HepG2 (cell line): Measurements from ENCODE around the gene ZCRB1. TPM values are rescaled to one million over a fixed set of nuclear protein-coding genes. Genes with fewer than 3 reads are reported as not detected.

Source experiments
- ESRRA ChIP-seq: sonication (generic); formaldehyde crosslinking; IDR thresholded peaks from 2 replicates; pipeline ENCODE4 v1.5.1; 2020; ENCODE audit warnings: mild to moderate bottlenecking, low read depth, missing genetic modification reagents
- GMEB2 ChIP-seq: IDR thresholded peaks from 2 replicates; pipeline ENCODE4 v1.6.1; 2016; ENCODE audit warnings: missing biosample characterization, missing genetic modification reagents, low read depth
- MED8 ChIP-seq: sonication (generic); formaldehyde crosslinking; IDR thresholded peaks from 2 replicates; pipeline ENCODE4 v1.8.1; 2023; ENCODE audit warnings: mild to moderate bottlenecking, missing genetic modification reagents; ENCODE audit not compliant: insufficient replicate concordance
- NFE2 ChIP-seq: sonication (generic); formaldehyde crosslinking; IDR thresholded peaks from 2 replicates; pipeline ENCODE4 v1.4.0; 2020; ENCODE audit warnings: missing genetic modification reagents
- PPARG ChIP-seq: conservative IDR thresholded peaks from 2 replicates; pipeline ENCODE4 v1.6.1; 2016; ENCODE audit warnings: missing biosample characterization, missing genetic modification reagents
- SPEN ChIP-seq: sonication (generic); formaldehyde crosslinking; IDR thresholded peaks from 2 replicates; pipeline ENCODE4 v1.5.1; 2020; ENCODE audit warnings: low read depth, mild to moderate bottlenecking, missing genetic modification reagents
- TEAD2 ChIP-seq: sonication (generic); formaldehyde crosslinking; IDR thresholded peaks from 2 replicates; pipeline ENCODE4 v1.9.0; 2021; ENCODE audit warnings: missing genetic modification reagents
- ZBTB37 ChIP-seq: sonication (generic); formaldehyde crosslinking; IDR thresholded peaks from 2 replicates; pipeline ENCODE4 v1.4.0; 2020; ENCODE audit warnings: mild to moderate bottlenecking, missing genetic modification reagents
- ZFP62 ChIP-seq: sonication (generic); formaldehyde crosslinking; IDR thresholded peaks from 2 replicates; pipeline ENCODE4 v1.4.0; 2020; ENCODE audit warnings: missing genetic modification reagents
- ZNF468 ChIP-seq: sonication (generic); formaldehyde crosslinking; IDR thresholded peaks from 2 replicates; pipeline ENCODE4 v1.8.0; 2022; ENCODE audit warnings: mild to moderate bottlenecking, moderate library complexity, missing genetic modification reagents
- ZNF598 ChIP-seq: sonication (generic); formaldehyde crosslinking; IDR thresholded peaks from 2 replicates; pipeline ENCODE4 v1.5.1; 2020; ENCODE audit warnings: mild to moderate bottlenecking, missing genetic modification reagents, borderline replicate concordance
- ZNF770 ChIP-seq: sonication (generic); formaldehyde crosslinking; IDR thresholded peaks from 2 replicates; pipeline ENCODE4 v1.5.0; 2020; ENCODE audit warnings: mild to moderate bottlenecking, missing genetic modification reagents
- ZNF775 ChIP-seq: sonication (generic); formaldehyde crosslinking; IDR thresholded peaks from 2 replicates; pipeline ENCODE4 v1.4.0; 2020; ENCODE audit warnings: missing genetic modification reagents, mild to moderate bottlenecking, moderate library complexity, borderline replicate concordance
- ZNF816 ChIP-seq: sonication (generic); formaldehyde crosslinking; IDR thresholded peaks from 2 replicates; pipeline ENCODE4 v1.8.0; 2022; ENCODE audit warnings: missing genetic modification reagents, mild to moderate bottlenecking, borderline replicate concordance
- ZSCAN9 ChIP-seq: IDR thresholded peaks from 2 replicates; pipeline ENCODE4 v1.6.1; 2016; ENCODE audit warnings: borderline replicate concordance
- polyA plus RNA-seq, 8 experiments: library from polyadenylated mRNA; depleted of rRNA in 3 of 8; stranded (reverse) in 7 of 8; unstranded in 1 of 8; fragments of >200 nt; fragmentation: Illumina TruSeq in 4 of 8; extraction: Trizol in 4 of 8; gene quantifications; 2 replicates each; pipeline versions ENCODE4 v1.2.1 to v1.2.3, GENCODE V29; 2011 to 2016; ENCODE audit warnings: low read depth in 4 of 8, missing spikeins in 1 of 8, mixed read lengths in 1 of 8; ENCODE audit not compliant: insufficient read depth in 1 of 8
- total RNA-seq, 5 experiments: library from RNA; depleted of rRNA; stranded (reverse); fragments of >200 nt; fragmentation: Illumina TruSeq; extraction: Trizol; gene quantifications; 2 replicates each; pipeline ENCODE4 v1.2.3, GENCODE V29; 2016; ENCODE audit warnings: low read depth in 1 of 5
- TF ChIP-seq, protein P1 (sequence below): sonication (generic); formaldehyde crosslinking; IDR thresholded peaks from 2 replicates; pipeline ENCODE4 v1.5.0; 2020; ENCODE audit warnings: missing genetic modification reagents
- TF ChIP-seq, protein P2 (sequence below): sonication (generic); formaldehyde crosslinking; IDR thresholded peaks from 2 replicates; pipeline ENCODE4 v1.5.0; 2020; ENCODE audit warnings: mild to moderate bottlenecking, missing genetic modification reagents

ZCRB1 gene
- total and polyA plus RNA-seq, 2 of the 13 experiments (the other 11 are each of a cell fraction or from before 2014, with no cell fraction given), result 43.5 to 49.8 TPM

- TF ChIP-seq, protein P1, sequence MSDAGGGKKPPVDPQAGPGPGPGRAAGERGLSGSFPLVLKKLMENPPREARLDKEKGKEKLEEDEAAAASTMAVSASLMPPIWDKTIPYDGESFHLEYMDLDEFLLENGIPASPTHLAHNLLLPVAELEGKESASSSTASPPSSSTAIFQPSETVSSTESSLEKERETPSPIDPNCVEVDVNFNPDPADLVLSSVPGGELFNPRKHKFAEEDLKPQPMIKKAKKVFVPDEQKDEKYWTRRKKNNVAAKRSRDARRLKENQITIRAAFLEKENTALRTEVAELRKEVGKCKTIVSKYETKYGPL (CRISPR knock-in tag), result no peak
- TF ChIP-seq ZFP62 (no peak), TEAD2 (0 out of 2 replicates have a peak, but pooled peaks have one; percentile 46), SPEN (CRISPR knock-in tag) (peak; percentile 50; the same call in 1 of the 2 replicates), MED8 (CRISPR knock-in tag) (no peak), GMEB2 (CRISPR knock-in tag) (no peak), PPARG (no peak), NFE2 (CRISPR knock-in tag) (no peak), ESRRA (CRISPR knock-in tag) (peak; percentile 29; the same call in 1 of the 2 replicates), ZNF468 (CRISPR knock-in tag) (no peak), ZNF598 (CRISPR knock-in tag) (0 out of 2 replicates have a peak, but pooled peaks have one; percentile 22), ZSCAN9 (no peak), ZNF816 (CRISPR knock-in tag) (no peak), ZNF775 (CRISPR knock-in tag) (no peak), ZNF770 (CRISPR knock-in tag) (no peak), ZBTB37 (CRISPR knock-in tag) (no peak)
- TF ChIP-seq, protein P2, sequence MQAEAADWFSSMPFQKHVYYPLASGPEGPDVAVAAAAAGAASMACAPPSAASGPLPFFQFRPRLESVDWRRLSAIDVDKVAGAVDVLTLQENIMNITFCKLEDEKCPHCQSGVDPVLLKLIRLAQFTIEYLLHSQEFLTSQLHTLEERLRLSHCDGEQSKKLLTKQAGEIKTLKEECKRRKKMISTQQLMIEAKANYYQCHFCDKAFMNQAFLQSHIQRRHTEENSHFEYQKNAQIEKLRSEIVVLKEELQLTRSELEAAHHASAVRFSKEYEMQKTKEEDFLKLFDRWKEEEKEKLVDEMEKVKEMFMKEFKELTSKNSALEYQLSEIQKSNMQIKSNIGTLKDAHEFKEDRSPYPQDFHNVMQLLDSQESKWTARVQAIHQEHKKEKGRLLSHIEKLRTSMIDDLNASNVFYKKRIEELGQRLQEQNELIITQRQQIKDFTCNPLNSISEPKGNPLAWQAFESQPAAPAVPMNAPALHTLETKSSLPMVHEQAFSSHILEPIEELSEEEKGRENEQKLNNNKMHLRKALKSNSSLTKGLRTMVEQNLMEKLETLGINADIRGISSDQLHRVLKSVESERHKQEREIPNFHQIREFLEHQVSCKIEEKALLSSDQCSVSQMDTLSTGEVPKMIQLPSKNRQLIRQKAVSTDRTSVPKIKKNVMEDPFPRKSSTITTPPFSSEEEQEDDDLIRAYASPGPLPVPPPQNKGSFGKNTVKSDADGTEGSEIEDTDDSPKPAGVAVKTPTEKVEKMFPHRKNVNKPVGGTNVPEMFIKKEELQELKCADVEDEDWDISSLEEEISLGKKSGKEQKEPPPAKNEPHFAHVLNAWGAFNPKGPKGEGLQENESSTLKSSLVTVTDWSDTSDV (CRISPR knock-in tag), result no peak
Measured at GRCh38 chr12:42325653-42326474, at the start of gene ZCRB1, which contains the start of gene PPHLN1 (continued).
